Upper lobe of right lung (tissue), 1 donor: ENCODE measurements around the gene THSD4. TPM values are rescaled to one million over a fixed set of nuclear protein-coding genes. Genes with fewer than 3 reads are reported as not detected.

ENCODE experiments used
- ATAC-seq: fragments of 200-7000 bp; cut with Tn5 transposase; one replicate; pipeline ENCODE4 v1.9.1; 2020; ENCODE audit warnings: mild to moderate bottlenecking, moderate library complexity
- DNase-seq: peaks from one replicate; pipeline ENCODE4 v3.0.0-alpha.2; 2020
- H3K27ac ChIP-seq: fragments of 200-600 bp; one replicate; pipeline ENCODE4 v1.8.0; 2022
- H3K27me3 ChIP-seq: fragments of 200-600 bp; one replicate; pipeline ENCODE4 v1.8.0; 2022; ENCODE audit warnings: mild to moderate bottlenecking
- H3K36me3 ChIP-seq: fragments of 200-600 bp; one replicate; pipeline ENCODE4 v1.8.0; 2022
- H3K4me1 ChIP-seq: fragments of 200-600 bp; one replicate; pipeline ENCODE4 v1.8.0; 2022
- H3K4me3 ChIP-seq: fragments of 200-600 bp; one replicate; pipeline ENCODE4 v1.8.0; 2022; ENCODE audit warnings: mild to moderate bottlenecking
- H3K9me3 ChIP-seq: fragments of 200-600 bp; one replicate; pipeline ENCODE4 v1.8.0; 2022
- CTCF ChIP-seq: fragments of 200-600 bp; IDR thresholded peaks from one replicate; pipeline ENCODE4 v1.8.0; 2022; ENCODE audit warnings: antibody characterized with exemption
- intact Hi-C: fragments of 100-400 bp; cut with DNase I; formaldehyde crosslinking; loops from one replicate; pipeline ENCODE4 v1.11.0; 2022
- total RNA-seq: library from RNA; stranded (reverse); fragmentation: NEBNext Ultra II Directional; extraction: Animal tissue kit (Norgen Biotek cat#: 25700); gene quantifications from one replicate; pipeline ENCODE4 v1.2.1, GENCODE V29; 2021
- donor health status: DM: no; HTN: yes; CAD: no; lungs with severe emphysema.

THSD4 gene
- total RNA-seq, 1 donor from 2014 or later = 25.6 TPM

- no peak for TF ChIP-seq CTCF
- Histone ChIP-seq H3K36me3 (no peaks in the 10 kb centered on the region), H3K27me3 (no peaks in the 10 kb centered on the region)
Measured at GRCh38 chr15:71682001-71682400, 566.7 kb downstream of the THSD4 start.

GRCh38 chr15:71683411-71684274, 568.4 kb downstream of the THSD4 start:
- intact Hi-C loops = no loop called here
- no peak overlapping the region for H3K4me3 ChIP-seq

More at GRCh38 chr15:71682001-71682400, 566.7 kb downstream of the THSD4 start:
- ATAC-seq (no peak), DNase-seq (no peak)
- Histone ChIP-seq H3K4me3 (no peak overlapping the region), H3K9me3 (no peaks in the 10 kb centered on the region), H3K4me1 (peaks cover 6% of the 10 kb centered on the region), H3K27ac (no peak overlapping the region)
- intact Hi-C loops = no loop called here

GRCh38 chr15:71685420-71685993, 570.2 kb downstream of the THSD4 start:
- H3K9me3 ChIP-seq = no peaks in the 10 kb centered on the region
- no peaks in the 10 kb centered on the region for H3K27me3 ChIP-seq
- H3K4me1 ChIP-seq = peaks cover 1% of the 10 kb centered on the region
- intact Hi-C loops = no loop called here
- H3K4me3 ChIP-seq = no peak overlapping the region
- TF ChIP-seq CTCF = no peak
- H3K27ac ChIP-seq = no peak overlapping the region
- H3K36me3 ChIP-seq = no peaks in the 10 kb centered on the region
- ATAC-seq (no peak), DNase-seq (no peak)

More at GRCh38 chr15:71683411-71684274, 568.4 kb downstream of the THSD4 start:
- H3K4me1 ChIP-seq = peaks cover 6% of the 10 kb centered on the region
- H3K27me3 ChIP-seq = no peaks in the 10 kb centered on the region
- H3K27ac ChIP-seq = no peak overlapping the region
- H3K9me3 ChIP-seq = no peaks in the 10 kb centered on the region
- TF ChIP-seq CTCF = no peak
- no peak for DNase-seq
- no peaks in the 10 kb centered on the region for H3K36me3 ChIP-seq
- no peak for ATAC-seq

GRCh38 chr15:71686221-71687050, 571.2 kb downstream of the THSD4 start:
- H3K9me3 ChIP-seq = no peaks in the 10 kb centered on the region
- no peaks in the 10 kb centered on the region for H3K36me3 ChIP-seq
- DNase-seq (no peak), ATAC-seq (no peak)
- no peak for TF ChIP-seq CTCF
- no peaks in the 10 kb centered on the region for H3K27me3 ChIP-seq
- H3K27ac ChIP-seq = no peak overlapping the region
- H3K4me1 ChIP-seq = peaks cover 6% of the 10 kb centered on the region
- intact Hi-C loops = no loop called here
- H3K4me3 ChIP-seq = no peak overlapping the region

- Histone ChIP-seq H3K9me3 (no peaks in the 10 kb centered on the region), H3K4me3 (no peak overlapping the region), H3K4me1 (peaks cover 16% of the 10 kb centered on the region), H3K36me3 (no peaks in the 10 kb centered on the region), H3K27me3 (no peaks in the 10 kb centered on the region), H3K27ac (no peak overlapping the region)
- DNase-seq (no peak), ATAC-seq (no peak)
- no peak for TF ChIP-seq CTCF
- intact Hi-C loops = no loop called here
Measured at GRCh38 chr15:71687902-71688508, 572.7 kb downstream of the THSD4 start.
